ENCODE data around the gene PXMP4.
A peak's percentile ranks its signal among the peaks of the same experiment; 100 is the strongest.

Gene PXMP4

DNA sequence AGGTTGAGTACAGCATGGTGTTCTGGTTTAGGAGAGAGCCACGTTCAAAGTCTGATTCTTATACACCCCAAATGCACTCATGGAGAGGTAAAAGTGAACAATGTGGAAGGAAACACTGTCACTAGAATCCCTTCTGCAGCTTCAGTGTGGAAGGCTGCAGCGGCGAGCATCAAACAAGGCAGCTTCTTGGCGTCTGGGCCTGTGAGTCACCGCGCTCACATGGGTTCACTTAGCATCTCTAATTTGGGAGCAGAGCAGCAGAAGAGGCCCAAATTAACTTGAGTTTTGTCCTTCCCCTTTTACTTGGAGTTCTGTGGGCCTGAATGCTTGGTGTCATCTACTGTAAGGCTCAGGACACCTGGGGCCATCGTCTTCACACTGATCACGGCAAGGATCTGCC, 23.0 kb downstream of the PXMP4 start:
- peak; percentile 44 for DNase-seq (ENCODE audit: low read depth)
- no peak overlapping the region for H3K4me3 ChIP-seq (ENCODE audit: low read depth, low read length)
- in situ Hi-C loops (cut with HindIII; ENCODE audit: low sequenced_read_pairs): no loop called here
- TF ChIP-seq, protein P1, sequence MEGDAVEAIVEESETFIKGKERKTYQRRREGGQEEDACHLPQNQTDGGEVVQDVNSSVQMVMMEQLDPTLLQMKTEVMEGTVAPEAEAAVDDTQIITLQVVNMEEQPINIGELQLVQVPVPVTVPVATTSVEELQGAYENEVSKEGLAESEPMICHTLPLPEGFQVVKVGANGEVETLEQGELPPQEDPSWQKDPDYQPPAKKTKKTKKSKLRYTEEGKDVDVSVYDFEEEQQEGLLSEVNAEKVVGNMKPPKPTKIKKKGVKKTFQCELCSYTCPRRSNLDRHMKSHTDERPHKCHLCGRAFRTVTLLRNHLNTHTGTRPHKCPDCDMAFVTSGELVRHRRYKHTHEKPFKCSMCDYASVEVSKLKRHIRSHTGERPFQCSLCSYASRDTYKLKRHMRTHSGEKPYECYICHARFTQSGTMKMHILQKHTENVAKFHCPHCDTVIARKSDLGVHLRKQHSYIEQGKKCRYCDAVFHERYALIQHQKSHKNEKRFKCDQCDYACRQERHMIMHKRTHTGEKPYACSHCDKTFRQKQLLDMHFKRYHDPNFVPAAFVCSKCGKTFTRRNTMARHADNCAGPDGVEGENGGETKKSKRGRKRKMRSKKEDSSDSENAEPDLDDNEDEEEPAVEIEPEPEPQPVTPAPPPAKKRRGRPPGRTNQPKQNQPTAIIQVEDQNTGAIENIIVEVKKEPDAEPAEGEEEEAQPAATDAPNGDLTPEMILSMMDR (IDR thresholded peaks at IDR 0.05; ENCODE audit: low read depth, low read length, missing control alignments): no peak

DNA sequence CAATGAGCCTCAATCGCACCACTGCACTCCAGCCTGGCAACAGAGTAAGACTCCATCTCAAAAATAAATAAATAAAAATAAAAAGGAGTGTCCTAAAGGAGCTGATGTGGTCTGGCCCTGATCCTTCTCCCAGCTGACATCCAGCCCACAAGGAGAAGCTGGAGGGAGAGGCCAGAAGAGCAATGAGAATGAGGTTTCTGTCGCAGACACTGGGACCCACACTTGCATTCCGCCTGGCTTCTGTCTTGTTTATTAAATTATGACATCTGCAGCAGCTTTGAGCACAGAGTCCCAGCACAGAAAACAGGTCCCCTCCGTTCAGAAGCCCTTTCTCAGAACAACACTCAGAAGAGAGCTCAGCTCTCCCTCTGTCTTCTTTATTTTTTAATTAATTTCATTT, 23.7 kb downstream of the PXMP4 start:
- in situ Hi-C loops (cut with HindIII; ENCODE audit: low sequenced_read_pairs): no loop called here

DNA sequence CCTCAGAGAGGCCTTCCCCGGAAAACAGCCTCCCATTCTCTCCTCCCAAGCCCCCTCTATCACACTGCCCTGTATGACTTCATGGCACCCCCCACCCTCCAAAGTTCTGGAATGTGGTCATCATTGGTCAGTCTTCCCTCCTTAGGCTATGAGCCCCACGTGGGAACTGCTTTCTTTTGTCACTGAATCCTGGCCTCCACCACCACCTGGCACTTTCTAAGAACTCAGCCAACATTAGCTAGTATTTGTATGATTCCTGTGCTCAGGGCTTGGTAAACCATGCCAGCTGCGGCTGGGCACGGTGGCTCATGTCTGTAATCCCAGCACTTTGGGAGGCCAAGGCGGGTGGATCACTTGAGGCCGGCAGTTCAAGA, 25.5 kb downstream of the PXMP4 start:
- H3K4me3 ChIP-seq (ENCODE audit: low read depth, low read length): no peak overlapping the region
- no peak for DNase-seq (ENCODE audit: low read depth)
- TF ChIP-seq, protein P1 (IDR thresholded peaks at IDR 0.05; ENCODE audit: low read depth, low read length, missing control alignments): no peak
- in situ Hi-C loops (cut with HindIII; ENCODE audit: low sequenced_read_pairs): no loop called here

More for the DNA sequence above, 23.7 kb downstream of the PXMP4 start:
- DNase-seq (ENCODE audit: low read depth): no peak
- TF ChIP-seq, protein P1 (IDR thresholded peaks at IDR 0.05; ENCODE audit: low read depth, low read length, missing control alignments): no peak
- no peak overlapping the region for H3K4me3 ChIP-seq (ENCODE audit: low read depth, low read length)

DNA sequence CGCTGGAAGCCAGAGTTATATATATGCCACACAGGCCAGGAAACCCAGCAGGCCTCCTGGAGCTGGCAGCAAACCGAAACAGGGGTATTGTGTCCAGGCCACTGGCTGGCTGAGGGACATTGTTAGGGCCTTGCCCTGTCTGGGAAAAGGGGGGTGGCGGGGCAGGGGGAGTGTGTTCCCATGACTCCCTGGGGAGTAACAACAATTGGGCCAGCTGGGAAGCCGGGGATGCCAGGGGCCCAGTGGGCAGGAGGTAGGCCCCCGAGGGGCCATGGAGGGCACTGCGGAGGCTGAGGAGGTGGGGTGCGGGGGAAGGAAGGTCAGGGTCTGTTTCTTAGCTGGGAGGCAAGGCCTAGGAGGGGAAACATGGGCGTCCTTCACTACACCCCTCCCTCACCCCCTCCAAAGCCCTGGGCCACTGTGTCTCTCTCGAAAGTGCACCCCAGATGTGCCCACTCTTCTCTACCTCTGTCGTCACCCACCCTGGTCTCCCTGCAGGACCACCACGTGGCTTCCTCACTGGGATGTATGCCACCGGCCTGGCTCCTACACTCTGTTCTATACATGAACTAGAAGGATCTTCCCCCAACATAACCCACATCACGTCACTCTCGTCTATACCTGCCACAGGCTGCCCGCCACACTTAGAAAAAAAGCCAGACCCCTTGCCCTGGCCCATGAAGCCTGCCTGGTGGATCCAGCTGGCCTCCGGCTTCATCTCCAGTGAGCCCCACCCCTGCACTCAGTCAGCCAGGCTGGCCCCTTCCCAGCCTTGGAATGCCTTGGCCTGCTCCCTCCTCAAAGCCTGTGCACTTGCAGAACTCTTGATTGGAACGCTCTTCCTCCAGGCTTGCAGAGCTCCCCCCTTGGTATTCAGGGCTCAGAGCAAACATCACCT, 26.1 kb downstream of the PXMP4 start:
- in situ Hi-C loops (cut with HindIII; ENCODE audit: low sequenced_read_pairs): no loop called here
- TF ChIP-seq, protein P1 (IDR thresholded peaks at IDR 0.05; ENCODE audit: low read depth, low read length, missing control alignments): no peak
- no peak overlapping the region for H3K4me3 ChIP-seq (ENCODE audit: low read depth, low read length)
- no peak for DNase-seq (ENCODE audit: low read depth)

DNA sequence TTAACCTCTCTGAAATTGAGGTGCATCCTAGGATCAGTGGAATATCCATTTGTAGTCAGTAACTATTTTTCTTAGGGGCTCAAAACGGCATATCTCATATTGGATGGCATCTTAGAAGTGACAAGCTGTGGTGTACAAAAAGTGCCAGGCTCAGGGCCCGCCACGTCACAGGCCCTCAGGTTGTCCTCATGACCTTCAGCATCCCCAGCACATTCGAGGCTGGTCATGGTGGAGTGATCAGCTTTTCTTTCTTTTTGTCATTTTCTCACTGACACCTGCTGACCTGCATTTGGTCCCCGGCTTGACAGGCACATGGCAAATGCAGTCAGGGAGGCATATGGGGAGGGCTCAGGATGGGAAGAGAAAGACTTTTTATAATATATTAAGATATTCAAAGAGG, 26.8 kb downstream of the PXMP4 start:
- DNase-seq (ENCODE audit: low read depth): no peak
- H3K4me3 ChIP-seq (ENCODE audit: low read depth, low read length): no peak overlapping the region
- in situ Hi-C loops (cut with HindIII; ENCODE audit: low sequenced_read_pairs): no loop called here
- TF ChIP-seq, protein P1 (IDR thresholded peaks at IDR 0.05; ENCODE audit: low read depth, low read length, missing control alignments): no peak

DNA sequence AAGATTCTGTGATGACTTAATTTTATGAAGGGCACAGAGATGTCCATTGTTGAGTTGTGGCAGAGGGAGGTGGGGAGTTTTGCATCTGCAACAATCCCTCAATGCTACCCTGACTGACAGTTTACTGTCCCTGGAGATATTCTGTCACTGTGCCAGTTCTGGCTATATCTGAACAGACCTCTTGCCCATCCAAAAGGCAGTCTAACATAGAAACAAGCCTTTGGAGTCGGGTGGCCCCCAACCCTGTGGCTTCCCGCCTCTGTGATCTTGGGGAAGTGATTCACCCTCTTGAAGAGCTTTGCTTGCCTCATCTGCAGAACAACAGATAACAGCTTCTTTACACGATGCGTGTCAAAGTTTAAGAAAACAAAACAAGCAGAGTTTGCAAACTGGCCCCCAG, 30.1 kb downstream of the PXMP4 start:
- in situ Hi-C loops (cut with HindIII; ENCODE audit: low sequenced_read_pairs): loop anchor here (5.0 kb wide), 1 partner anchor 97 kb away; no protein-coding TSS in a partner anchor
- TF ChIP-seq, protein P1 (IDR thresholded peaks at IDR 0.05; ENCODE audit: low read depth, low read length, missing control alignments): no peak
- H3K4me3 ChIP-seq (ENCODE audit: low read depth, low read length): no peak overlapping the region
- no peak for DNase-seq (ENCODE audit: low read depth)

Measured in astrocyte of the cerebellum (primary cell).